Panc1 (cell line): Measurements from ENCODE around the gene KRT2. TPM values are rescaled to one million over a fixed set of nuclear protein-coding genes. Genes with fewer than 3 reads are reported as not detected.

Source experiments
- ATAC-seq: fragments of 200-7000 bp; cut with Tn5 transposase; 2 replicates; pipeline ENCODE4 v1.9.1; 2020; ENCODE audit warnings: mild to moderate bottlenecking, moderate library complexity
- BruUV-seq: library from RNA; stranded (reverse); fragments of 400-500 nt; replicated peaks from 2 replicates; lab custom pipeline; 2021; lab: Mats Ljungman, UMichigan
- CTCF ChIA-PET: fragments of 300-600 bp; sonication (Branson Sonifier 250); formaldehyde crosslinking; loops from one replicate; lab custom pipeline; 2022; ENCODE audit warnings: antibody characterized with exemption; lab: Charles Lee
- POLR2A ChIA-PET: fragments of 300-600 bp; sonication (Branson Sonifier 250); formaldehyde crosslinking; loops from one replicate; lab custom pipeline; 2022; ENCODE audit warnings: antibody characterized with exemption; lab: Charles Lee
- DNase-seq: peaks from one replicate; pipeline ENCODE4 v3.0.0-alpha.2; 2010; ENCODE audit warnings: low read depth, low spot score
- H3K27ac ChIP-seq: 2 replicates; pipeline ENCODE4 v1.5.1; 2011; ENCODE audit warnings: mild to moderate bottlenecking, low read length, inconsistent platforms
- H3K27me3 ChIP-seq: fragments of 200-500 bp; sonication (Bioruptor generic); 2 replicates; pipeline ENCODE4 v1.6.0; 2014; ENCODE audit warnings: low read length, inconsistent platforms; ENCODE audit not compliant: control insufficient read depth, insufficient read depth
- H3K36me3 ChIP-seq: fragments of 200-500 bp; sonication (Bioruptor generic); 2 replicates; pipeline ENCODE4 v1.5.1; 2014; ENCODE audit warnings: inconsistent platforms, mild to moderate bottlenecking, low read length, moderate library complexity; ENCODE audit not compliant: control insufficient read depth, insufficient read depth
- H3K4me1 ChIP-seq: 2 replicates; pipeline ENCODE4 v1.5.1; 2011; ENCODE audit warnings: inconsistent platforms, mild to moderate bottlenecking, low read length, moderate library complexity; ENCODE audit not compliant: control insufficient read depth, insufficient read depth
- H3K4me3 ChIP-seq, 2 experiments: 2 replicates each; pipeline ENCODE4 v1.5.1; 2011 to 2012; ENCODE audit warnings: low read depth in 2 of 2, low read length in 2 of 2, mild to moderate bottlenecking in 2 of 2, inconsistent platforms in 1 of 2, moderate library complexity in 1 of 2
- H3K9me3 ChIP-seq: fragments of 200-500 bp; sonication (Bioruptor generic); 2 replicates; pipeline ENCODE4 v1.5.1; 2014; ENCODE audit warnings: low read depth, mild to moderate bottlenecking, inconsistent platforms, low read length, moderate library complexity; ENCODE audit not compliant: control insufficient read depth, insufficient read depth
- POLR2AphosphoS5 ChIP-seq: IDR thresholded peaks from 2 replicates; pipeline ENCODE4 v1.6.1; 2012; ENCODE audit warnings: mild to moderate bottlenecking, low read depth, low read length, moderate library complexity
- SIN3A ChIP-seq: IDR thresholded peaks from 2 replicates; pipeline ENCODE4 v1.6.1; 2012; ENCODE audit warnings: low read depth, mild to moderate bottlenecking, low read length, moderate library complexity, borderline replicate concordance; ENCODE audit not compliant: insufficient read depth
- TCF7L2 ChIP-seq: IDR thresholded peaks from 2 replicates; pipeline ENCODE4 v1.6.1; 2011; ENCODE audit warnings: mild to moderate bottlenecking, low read depth, low read length, inconsistent platforms
- in situ Hi-C: cut with HindIII; loops from 2 replicates; pipeline ENCODE4 v1.10.0; 2016; ENCODE audit warnings: low sequenced_read_pairs, low pct_unique_long_range_greater_than_20kb
- intact Hi-C: fragments of 100-400 bp; cut with micrococcal nuclease; formaldehyde crosslinking; loops from one replicate; pipeline ENCODE4 v1.10.0; 2022; ENCODE audit not compliant: unreplicated experiment
- total RNA-seq: library from RNA; stranded (reverse); gene quantifications from one replicate; pipeline ENCODE4 v1.2.1, GENCODE V29; 2021; ENCODE audit not compliant: unreplicated experiment
- TF ChIP-seq, protein P1 (sequence below): fragments of 450-650 bp; IDR thresholded peaks from 2 replicates; pipeline ENCODE4 v1.5.1; 2017; ENCODE audit warnings: mild to moderate bottlenecking
- TF ChIP-seq, protein P2 (sequence below), 2 experiments: IDR thresholded peaks; 2 replicates each; pipeline ENCODE4 v1.6.1; 2011 to 2012; ENCODE audit warnings: low read depth in 2 of 2, control low read depth in 1 of 2, low read length in 1 of 2, mild to moderate bottlenecking in 1 of 2, moderate library complexity in 1 of 2; ENCODE audit not compliant: insufficient read depth in 1 of 2

Gene KRT2
- total RNA-seq, 1 experiment from 2014 or later = 0.33 TPM

DNA sequence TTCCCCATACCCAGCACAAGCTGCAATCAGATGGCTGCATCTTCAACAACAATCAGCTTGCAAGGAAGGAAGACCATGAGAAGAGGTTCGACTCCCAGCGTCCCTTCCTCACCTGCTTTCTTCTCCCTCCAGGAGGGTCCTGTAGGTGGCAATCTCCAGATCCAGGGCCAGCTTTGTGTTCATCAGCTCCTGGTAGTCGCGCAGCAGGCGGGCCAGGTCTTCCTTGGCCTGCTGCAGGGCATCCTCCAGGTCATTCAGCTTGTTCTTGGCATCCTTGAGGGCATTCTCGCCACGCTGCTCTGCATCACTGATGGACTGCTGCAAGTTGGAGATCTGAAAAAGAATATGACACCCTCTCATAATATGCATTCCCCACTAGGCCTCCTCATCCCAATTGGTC lies 24.2 kb upstream of the KRT2 start:
- TF ChIP-seq POLR2AphosphoS5 = no peak
- TF ChIP-seq, protein P1, sequence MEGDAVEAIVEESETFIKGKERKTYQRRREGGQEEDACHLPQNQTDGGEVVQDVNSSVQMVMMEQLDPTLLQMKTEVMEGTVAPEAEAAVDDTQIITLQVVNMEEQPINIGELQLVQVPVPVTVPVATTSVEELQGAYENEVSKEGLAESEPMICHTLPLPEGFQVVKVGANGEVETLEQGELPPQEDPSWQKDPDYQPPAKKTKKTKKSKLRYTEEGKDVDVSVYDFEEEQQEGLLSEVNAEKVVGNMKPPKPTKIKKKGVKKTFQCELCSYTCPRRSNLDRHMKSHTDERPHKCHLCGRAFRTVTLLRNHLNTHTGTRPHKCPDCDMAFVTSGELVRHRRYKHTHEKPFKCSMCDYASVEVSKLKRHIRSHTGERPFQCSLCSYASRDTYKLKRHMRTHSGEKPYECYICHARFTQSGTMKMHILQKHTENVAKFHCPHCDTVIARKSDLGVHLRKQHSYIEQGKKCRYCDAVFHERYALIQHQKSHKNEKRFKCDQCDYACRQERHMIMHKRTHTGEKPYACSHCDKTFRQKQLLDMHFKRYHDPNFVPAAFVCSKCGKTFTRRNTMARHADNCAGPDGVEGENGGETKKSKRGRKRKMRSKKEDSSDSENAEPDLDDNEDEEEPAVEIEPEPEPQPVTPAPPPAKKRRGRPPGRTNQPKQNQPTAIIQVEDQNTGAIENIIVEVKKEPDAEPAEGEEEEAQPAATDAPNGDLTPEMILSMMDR = no peak
- no peak for TF ChIP-seq SIN3A
- no peak for TF ChIP-seq TCF7L2
- TF ChIP-seq, protein P2, sequence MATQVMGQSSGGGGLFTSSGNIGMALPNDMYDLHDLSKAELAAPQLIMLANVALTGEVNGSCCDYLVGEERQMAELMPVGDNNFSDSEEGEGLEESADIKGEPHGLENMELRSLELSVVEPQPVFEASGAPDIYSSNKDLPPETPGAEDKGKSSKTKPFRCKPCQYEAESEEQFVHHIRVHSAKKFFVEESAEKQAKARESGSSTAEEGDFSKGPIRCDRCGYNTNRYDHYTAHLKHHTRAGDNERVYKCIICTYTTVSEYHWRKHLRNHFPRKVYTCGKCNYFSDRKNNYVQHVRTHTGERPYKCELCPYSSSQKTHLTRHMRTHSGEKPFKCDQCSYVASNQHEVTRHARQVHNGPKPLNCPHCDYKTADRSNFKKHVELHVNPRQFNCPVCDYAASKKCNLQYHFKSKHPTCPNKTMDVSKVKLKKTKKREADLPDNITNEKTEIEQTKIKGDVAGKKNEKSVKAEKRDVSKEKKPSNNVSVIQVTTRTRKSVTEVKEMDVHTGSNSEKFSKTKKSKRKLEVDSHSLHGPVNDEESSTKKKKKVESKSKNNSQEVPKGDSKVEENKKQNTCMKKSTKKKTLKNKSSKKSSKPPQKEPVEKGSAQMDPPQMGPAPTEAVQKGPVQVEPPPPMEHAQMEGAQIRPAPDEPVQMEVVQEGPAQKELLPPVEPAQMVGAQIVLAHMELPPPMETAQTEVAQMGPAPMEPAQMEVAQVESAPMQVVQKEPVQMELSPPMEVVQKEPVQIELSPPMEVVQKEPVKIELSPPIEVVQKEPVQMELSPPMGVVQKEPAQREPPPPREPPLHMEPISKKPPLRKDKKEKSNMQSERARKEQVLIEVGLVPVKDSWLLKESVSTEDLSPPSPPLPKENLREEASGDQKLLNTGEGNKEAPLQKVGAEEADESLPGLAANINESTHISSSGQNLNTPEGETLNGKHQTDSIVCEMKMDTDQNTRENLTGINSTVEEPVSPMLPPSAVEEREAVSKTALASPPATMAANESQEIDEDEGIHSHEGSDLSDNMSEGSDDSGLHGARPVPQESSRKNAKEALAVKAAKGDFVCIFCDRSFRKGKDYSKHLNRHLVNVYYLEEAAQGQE (IDR thresholded peaks at IDR 0.05; ENCODE audit: insufficient read depth in 1 of 2, low read depth in 2 of 2, low read length in 1 of 2) = no peak

DNA sequence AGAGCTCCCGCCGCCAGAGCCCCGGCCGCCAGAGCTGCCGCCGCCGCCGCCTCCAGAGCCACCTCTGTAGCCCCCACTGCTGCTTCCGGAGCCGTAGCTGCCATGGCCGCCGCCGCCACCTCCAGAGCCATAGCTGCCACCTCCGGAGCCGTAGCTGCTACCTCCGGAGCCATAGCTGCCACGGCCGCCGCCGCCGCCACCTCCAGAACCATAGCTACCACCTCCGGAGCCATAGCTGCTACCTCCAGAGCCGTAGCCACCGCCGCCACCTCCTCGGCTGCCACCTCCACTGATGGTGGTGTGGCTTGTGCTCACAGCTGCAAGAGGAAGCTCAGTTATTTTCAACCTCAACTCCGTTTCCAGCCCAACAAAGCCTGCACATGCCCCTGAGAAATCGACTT lies 23.3 kb upstream of the KRT2 start:
- BruUV-seq = no TSS peak
- DNase-seq = no peak
- Histone ChIP-seq H3K27me3 (peaks cover 37% of the 10 kb centered on the region), H3K4me3 (no peak overlapping the region), H3K4me1 (no peaks in the 10 kb centered on the region), H3K9me3 (no peaks in the 10 kb centered on the region), H3K36me3 (no peaks in the 10 kb centered on the region; the same call in 1 of the 2 replicates), H3K27ac (no peak overlapping the region)
- no peak for ATAC-seq
- TF ChIP-seq, protein P2 (IDR thresholded peaks at IDR 0.05; ENCODE audit: insufficient read depth in 1 of 2, low read depth in 2 of 2, low read length in 1 of 2) = no peak
- TF ChIP-seq TCF7L2 = no peak
- TF ChIP-seq, protein P1 = no peak
- POLR2A ChIA-PET = no interaction called here
- CTCF ChIA-PET = no interaction called here
- in situ Hi-C loops = no loop called here
- intact Hi-C loops = no loop called here

More for the DNA sequence above, 24.2 kb upstream of the KRT2 start:
- Histone ChIP-seq H3K36me3 (no peaks in the 10 kb centered on the region; the same call in 1 of the 2 replicates), H3K4me3 (no peak overlapping the region), H3K27ac (no peak overlapping the region), H3K27me3 (peaks cover 42% of the 10 kb centered on the region), H3K4me1 (no peaks in the 10 kb centered on the region), H3K9me3 (no peaks in the 10 kb centered on the region)
- no TSS peak for BruUV-seq
- POLR2A ChIA-PET = no interaction called here
- intact Hi-C loops (no loop called here), in situ Hi-C loops (no loop called here)
- DNase-seq (no peak), ATAC-seq (no peak)
- CTCF ChIA-PET = interaction anchor here (0.6 kb wide), 1 partner anchor 204 kb away, joined by 3 read pairs; no protein-coding TSS in a partner anchor
